Measurements from ENCODE around the gene ESRP2.

DNA sequence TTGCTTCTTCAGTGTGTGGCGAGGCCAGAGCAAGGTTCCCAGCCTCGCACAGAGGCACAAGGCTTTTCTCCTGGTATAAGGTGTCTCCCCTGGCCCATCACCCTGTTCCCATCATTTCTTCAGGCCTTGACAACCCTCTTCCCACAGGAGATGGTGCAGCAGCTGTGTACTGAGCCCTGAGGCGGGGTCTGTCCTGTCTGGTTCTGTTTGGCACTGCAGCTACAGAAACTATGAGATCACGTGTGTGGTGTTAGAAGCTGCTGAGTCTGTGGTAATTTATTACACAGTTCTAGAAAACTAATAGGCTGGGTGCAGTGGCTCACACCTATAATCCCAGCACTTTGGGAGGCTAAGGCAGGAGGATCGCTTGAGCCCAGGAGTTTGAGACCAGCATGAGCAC, 16.5 kb upstream of the ESRP2 start:
- TF ChIP-seq, protein P1, sequence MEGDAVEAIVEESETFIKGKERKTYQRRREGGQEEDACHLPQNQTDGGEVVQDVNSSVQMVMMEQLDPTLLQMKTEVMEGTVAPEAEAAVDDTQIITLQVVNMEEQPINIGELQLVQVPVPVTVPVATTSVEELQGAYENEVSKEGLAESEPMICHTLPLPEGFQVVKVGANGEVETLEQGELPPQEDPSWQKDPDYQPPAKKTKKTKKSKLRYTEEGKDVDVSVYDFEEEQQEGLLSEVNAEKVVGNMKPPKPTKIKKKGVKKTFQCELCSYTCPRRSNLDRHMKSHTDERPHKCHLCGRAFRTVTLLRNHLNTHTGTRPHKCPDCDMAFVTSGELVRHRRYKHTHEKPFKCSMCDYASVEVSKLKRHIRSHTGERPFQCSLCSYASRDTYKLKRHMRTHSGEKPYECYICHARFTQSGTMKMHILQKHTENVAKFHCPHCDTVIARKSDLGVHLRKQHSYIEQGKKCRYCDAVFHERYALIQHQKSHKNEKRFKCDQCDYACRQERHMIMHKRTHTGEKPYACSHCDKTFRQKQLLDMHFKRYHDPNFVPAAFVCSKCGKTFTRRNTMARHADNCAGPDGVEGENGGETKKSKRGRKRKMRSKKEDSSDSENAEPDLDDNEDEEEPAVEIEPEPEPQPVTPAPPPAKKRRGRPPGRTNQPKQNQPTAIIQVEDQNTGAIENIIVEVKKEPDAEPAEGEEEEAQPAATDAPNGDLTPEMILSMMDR (IDR thresholded peaks at IDR 0.05 in 4 of 5, conservative IDR thresholded peaks at IDR 0.05 in 1 of 5) = no peak
- TF ChIP-seq POLR2A (IDR thresholded peaks at IDR 0.05) = no peak
